A549 (cell line): Measurements from ENCODE around the gene KCNQ2. TPM values are rescaled to one million over a fixed set of nuclear protein-coding genes. Genes with fewer than 3 reads are reported as not detected.

ENCODE experiments used
- ATAC-seq, 2 experiments: fragments of 200-7000 bp in 1 of 2; fragments of >200 bp in 1 of 2; cut with Nextera tagmentation in 1 of 2; cut with Tn5 transposase in 1 of 2; 3 replicates each; pipeline versions ENCODE4 v1.8.0 to v1.9.1; 2018 to 2020; ENCODE audit warnings: mild to moderate bottlenecking in 1 of 2, moderate library complexity in 1 of 2
- CTCF ChIA-PET: fragments of 300-600 bp; sonication (Branson Sonifier 250); formaldehyde crosslinking; extraction: SDS; loops from one replicate; lab custom pipeline; 2021; ENCODE audit warnings: antibody characterized with exemption, inconsistent platforms; lab: Yijun Ruan, JAX
- POLR2A ChIA-PET: fragments of 350-600 bp; formaldehyde crosslinking; extraction: SDS; loops from one replicate; lab custom pipeline; 2021; ENCODE audit warnings: antibody characterized with exemption, inconsistent platforms; lab: Yijun Ruan, JAX
- DNase-seq, 2 experiments: peaks; one replicate each; pipeline versions ENCODE4 v3.0.0 to v3.0.0-alpha.2; 2011 to 2016; ENCODE audit warnings: low read depth in 1 of 2, low spot score in 1 of 2
- FAIRE-seq: peaks from 2 replicates; lab custom pipeline; 2011; peaks lifted over from hg19 to GRCh38; lab: Jason Lieb, UNC
- H3K27ac ChIP-seq, 2 experiments: fragments of >200 bp; sonication (Bioruptor Twin); formaldehyde crosslinking; 3 replicates each; pipeline ENCODE4 v1.5.1; 2016 to 2017
- H3K4me1 ChIP-seq: fragments of >200 bp; sonication (Bioruptor Twin); formaldehyde crosslinking; 3 replicates; pipeline ENCODE4 v1.6.1; 2016
- H3K4me2 ChIP-seq: fragments of >200 bp; sonication (Bioruptor Twin); formaldehyde crosslinking; 3 replicates; pipeline ENCODE4 v1.6.1; 2016
- H3K4me3 ChIP-seq: fragments of >200 bp; sonication (Bioruptor Twin); formaldehyde crosslinking; 3 replicates; pipeline ENCODE4 v1.5.1; 2016
- H3K9me3 ChIP-seq: fragments of >200 bp; sonication (Bioruptor Twin); formaldehyde crosslinking; 3 replicates; pipeline ENCODE4 v1.6.1; 2016
- BCL3 ChIP-seq: fragments of >200 bp; sonication (Bioruptor Twin); formaldehyde crosslinking; IDR thresholded peaks from 3 replicates; pipeline ENCODE4 v1.6.1; 2016
- BHLHE40 ChIP-seq: IDR thresholded peaks from 2 replicates; pipeline ENCODE4 v1.6.1; 2012; ENCODE audit warnings: low read depth, low read length, inconsistent platforms
- CBX2 ChIP-seq: fragments of 200-600 bp; sonication (generic); IDR thresholded peaks from 2 replicates; pipeline ENCODE4 v1.6.1; 2016; ENCODE audit warnings: low read depth, mild to moderate bottlenecking, borderline replicate concordance
- CTCF ChIP-seq: fragments of >200 bp; sonication (Bioruptor Twin); formaldehyde crosslinking; IDR thresholded peaks from 3 replicates; pipeline ENCODE4 v1.5.1; 2016
- E2F6 ChIP-seq: IDR thresholded peaks from 2 replicates; pipeline ENCODE4 v1.6.1; 2012; ENCODE audit warnings: low read depth, borderline replicate concordance
- EHMT2 ChIP-seq: fragments of 200-600 bp; sonication (generic); IDR thresholded peaks from 2 replicates; pipeline ENCODE4 v1.6.1; 2016; ENCODE audit warnings: antibody characterized with exemption, low read depth, mild to moderate bottlenecking, moderate library complexity
- FOSL2 ChIP-seq, 2 experiments: fragments of 450-650 bp in 1 of 2; fragments of >200 bp in 1 of 2; sonication (Bioruptor Twin) in 1 of 2; formaldehyde crosslinking; IDR thresholded peaks; 2 replicates each; pipeline versions ENCODE4 v1.5.0 to v1.6.1; 2016 to 2020; ENCODE audit warnings: mild to moderate bottlenecking in 1 of 2, moderate library complexity in 1 of 2
- FOXS1 ChIP-seq: fragments of 250-450 bp; sonication (Bioruptor Pico); IDR thresholded peaks from 2 replicates; pipeline ENCODE4 v1.5.0; 2020; ENCODE audit warnings: mild to moderate bottlenecking, moderate library complexity
- GATA3 ChIP-seq: IDR thresholded peaks from 2 replicates; pipeline ENCODE4 v1.6.1; 2012; ENCODE audit warnings: borderline replicate concordance
- HOXA7 ChIP-seq: fragments of 250-450 bp; sonication (Bioruptor Pico); IDR thresholded peaks from 2 replicates; pipeline ENCODE4 v1.5.0; 2020; ENCODE audit warnings: mild to moderate bottlenecking, moderate library complexity
- HOXB13 ChIP-seq: fragments of 250-450 bp; sonication (Bioruptor Pico); IDR thresholded peaks from 2 replicates; pipeline ENCODE4 v1.5.0; 2020; ENCODE audit warnings: low read depth, mild to moderate bottlenecking, moderate library complexity
- HOXB5 ChIP-seq: fragments of 250-450 bp; sonication (Bioruptor Pico); IDR thresholded peaks from 2 replicates; pipeline ENCODE4 v1.5.0; 2020; ENCODE audit warnings: mild to moderate bottlenecking, moderate library complexity
- JUNB ChIP-seq: fragments of >200 bp; sonication (Bioruptor Twin); formaldehyde crosslinking; IDR thresholded peaks from 2 replicates; pipeline ENCODE4 v1.6.1; 2016
- MAFK ChIP-seq: fragments of 450-650 bp; IDR thresholded peaks from 2 replicates; pipeline ENCODE4 v1.6.1; 2014; ENCODE audit not compliant: partially characterized antibody
- MYC ChIP-seq: IDR thresholded peaks from 2 replicates; pipeline ENCODE4 v1.6.1; 2012; ENCODE audit warnings: mild to moderate bottlenecking, inconsistent platforms, low read length, improper control_type of control experiment, borderline replicate concordance
- NFE2L2 ChIP-seq: fragments of 150-350 bp; conservative IDR thresholded peaks from 2 replicates; pipeline ENCODE4 v1.6.1; 2014; ENCODE audit warnings: low read length
- POLR2AphosphoS2 ChIP-seq: conservative IDR thresholded peaks from 2 replicates; pipeline ENCODE4 v1.6.1; 2012; ENCODE audit warnings: low read length, improper control_type of control experiment, inconsistent platforms
- RFX5 ChIP-seq: fragments of 450-650 bp; IDR thresholded peaks from 2 replicates; pipeline ENCODE4 v1.7.1; 2014; ENCODE audit warnings: antibody characterized with exemption, mild to moderate bottlenecking, moderate library complexity
- ZC3H11A ChIP-seq: fragments of 450-650 bp; IDR thresholded peaks from 2 replicates; pipeline ENCODE4 v1.6.1; 2014; ENCODE audit warnings: antibody characterized with exemption, mild to moderate bottlenecking
- ZFP36 ChIP-seq: fragments of 450-650 bp; IDR thresholded peaks from 2 replicates; pipeline ENCODE4 v1.6.1; 2014; ENCODE audit warnings: borderline replicate concordance; ENCODE audit not compliant: partially characterized antibody
- ZNF302 ChIP-seq: fragments of 250-450 bp; sonication (Bioruptor Pico); IDR thresholded peaks from 2 replicates; pipeline ENCODE4 v1.9.0; 2021; ENCODE audit warnings: inconsistent platforms, mild to moderate bottlenecking, moderate library complexity
- ZSCAN20 ChIP-seq: fragments of 250-450 bp; sonication (Bioruptor Pico); IDR thresholded peaks from 2 replicates; pipeline ENCODE4 v1.8.0; 2022; ENCODE audit warnings: mild to moderate bottlenecking, moderate library complexity
- WGBS: methylation state at CpG from one replicate; pipeline ENCODE4 v1.1.6; 2017; ENCODE audit errors: missing lambda C conversion rate; 5-methylcytosine and 5-hydroxymethylcytosine counted together
- polyA plus RNA-seq, 4 experiments: library from polyadenylated mRNA; depleted of rRNA in 3 of 4; stranded (reverse); fragments of >200 nt; fragmentation: RNase III in 1 of 4; extraction: RNeasy Plus Mini Kit Qiagen cat#74134 plus additional on column Dnase treatment in 1 of 4; gene quantifications; 2 replicates in 3 of 4; 3 replicates in 1 of 4; pipeline ENCODE4 v1.2.3, GENCODE V29; 2011 to 2017

KCNQ2 gene
- polyA plus RNA-seq, 2 of the 4 experiments (the other 2 are of a cell fraction) = 0.14 to 0.36 TPM

- Histone ChIP-seq H3K4me2 (no peak overlapping the region), H3K4me3 (no peak overlapping the region), H3K9me3 (no peaks in the 10 kb centered on the region; the same call in 2 of the 3 replicates), H3K4me1 (no peaks in the 10 kb centered on the region), H3K27ac (no peak overlapping the region)
- ATAC-seq (no peak), DNase-seq (no peak), FAIRE-seq (no peak)
- 81% methylated on average over 18 of the region's 24 CpGs for WGBS
- TF ChIP-seq ZFP36 (no peak), HOXB5 (CRISPR knock-in tag) (no peak), BCL3 (no peak)
- CTCF ChIA-PET = interaction anchor here (0.8 to 1.8 kb wide), 3 partner anchors 10 to 52 kb away, joined by 3 to 6 read pairs (median 4); no protein-coding TSS in a partner anchor
- POLR2A ChIA-PET = no interaction called here
Observed at GRCh38 chr20:63444548-63444947, 27.9 kb downstream of the KCNQ2 start.

DNA sequence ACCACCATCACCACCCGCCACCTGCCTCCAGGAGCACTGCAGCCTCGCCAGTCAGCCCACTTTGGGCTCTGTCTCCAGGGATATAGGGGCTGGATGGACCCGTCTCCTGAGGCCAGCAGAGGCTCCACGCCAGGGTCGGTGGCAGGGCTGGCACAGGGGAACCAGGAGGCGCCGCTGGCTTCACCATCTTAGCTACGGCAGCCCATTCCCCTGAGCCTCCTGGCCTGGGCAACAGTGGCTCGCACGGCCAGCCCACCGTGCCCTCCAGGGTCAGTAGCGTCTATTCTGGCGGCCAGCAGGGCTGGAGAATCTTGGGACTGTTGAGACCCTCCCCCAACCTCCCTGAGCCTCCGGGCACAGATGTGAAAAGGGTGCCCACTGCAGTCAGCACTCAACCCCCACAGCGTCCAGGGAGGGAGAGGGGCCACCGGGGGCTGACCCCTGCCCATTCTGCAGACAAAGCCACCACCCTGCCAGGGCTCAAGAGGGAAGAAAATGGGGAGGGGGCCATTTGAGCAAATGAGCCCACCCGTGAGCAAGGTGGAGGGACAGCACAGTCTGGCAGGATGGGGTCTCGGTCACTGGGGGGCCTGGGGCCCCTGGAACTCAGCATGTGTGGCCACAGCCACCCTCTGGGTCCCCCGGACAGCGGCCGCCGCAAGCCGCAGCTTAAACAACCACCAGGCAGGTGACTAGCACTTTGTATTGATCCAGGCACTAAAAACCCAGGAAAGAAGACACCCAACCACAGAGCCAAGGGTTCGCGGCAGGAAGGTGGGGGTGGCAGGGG lies 28.7 kb downstream of the KCNQ2 start:
- no peaks in the 10 kb centered on the region; the same call in 2 of the 3 replicates for H3K9me3 ChIP-seq
- TF ChIP-seq GATA3 (no peak), CBX2 (no peak), ZNF302 (CRISPR knock-in tag) (no peak), POLR2AphosphoS2 (no peak), HOXB13 (no peak), NFE2L2 (no peak), RFX5 (no peak), MAFK (no peak), HOXA7 (CRISPR knock-in tag) (no peak), FOSL2 (IDR thresholded peaks at IDR 0.05) (no peak), FOSL2 (CRISPR knock-in tag; IDR thresholded peaks at IDR 0.05) (no peak), EHMT2 (no peak), ZSCAN20 (no peak), MYC (no peak), ZC3H11A (no peak), CTCF (no peak), E2F6 (no peak), BHLHE40 (no peak), JUNB (no peak), FOXS1 (no peak)
- TF ChIP-seq, all 56 proteins: peak for 0
- Histone ChIP-seq H3K4me1 (no peaks in the 10 kb centered on the region), H3K4me3 (no peak overlapping the region), H3K27ac (no peak overlapping the region), H3K4me2 (no peak overlapping the region)
- POLR2A ChIA-PET = no interaction called here
- no peak for FAIRE-seq
- CTCF ChIA-PET = interaction anchor here (0.8 to 1.8 kb wide), 4 partner anchors 9 to 52 kb away, joined by 3 to 6 read pairs (median 4); no protein-coding TSS in a partner anchor
- DNase-seq = no peak
- ATAC-seq = no peak
- WGBS = 54% methylated on average over 13 of the region's 25 CpGs
